Pons (tissue), 1 donor: ENCODE measurements around the gene C17orf50.

Experiments
- DNase-seq: peaks from one replicate; pipeline ENCODE4 v3.0.0-alpha.2; 2016; ENCODE audit warnings: low spot score

Gene C17orf50

GRCh38 chr17:35752945-35753764 is 7.5 kb upstream of the C17orf50 start, which contains the start of gene GAS2L2:
Gene GAS2L2 (minus strand): TSS chr17:35753239. CDS start chr17:35752850, 389 bp downstream.
- DNase-seq, result no peak

GRCh38 chr17:35757243-35757642 is 3.4 kb upstream of the C17orf50 start:
- no peak for DNase-seq

- DNase-seq, result no peak
These were observed 914 bp downstream of the C17orf50 start for GRCh38 chr17:35761601-35762000.

- no peak for DNase-seq
These were observed 3.1 kb downstream of the C17orf50 start for GRCh38 chr17:35763767-35764122.

- peak; percentile 67 for DNase-seq
These were observed 3.7 kb downstream of the C17orf50 start for GRCh38 chr17:35764123-35764991.

- DNase-seq, result no peak
These were observed 4.5 kb downstream of the C17orf50 start for GRCh38 chr17:35765086-35765710.

- no peak for DNase-seq
These were observed 5.2 kb downstream of the C17orf50 start for GRCh38 chr17:35765756-35766488.

GRCh38 chr17:35766489-35766877 is 5.8 kb downstream of the C17orf50 start:
- no peak for DNase-seq

- peak; percentile 45 for DNase-seq
These were observed 6.3 kb downstream of the C17orf50 start for GRCh38 chr17:35766903-35767510.

- DNase-seq, result no peak
These were observed 8.1 kb downstream of the C17orf50 start for GRCh38 chr17:35768797-35769196.

GRCh38 chr17:35769895-35770486 is 9.3 kb downstream of the C17orf50 start:
- DNase-seq, result no peak

GRCh38 chr17:35773129-35773528 is 12.4 kb downstream of the C17orf50 start:
- no peak for DNase-seq

GRCh38 chr17:35773679-35774425 is 13.2 kb downstream of the C17orf50 start:
- DNase-seq, result no peak

- peak; percentile 42 for DNase-seq
These were observed 13.8 kb downstream of the C17orf50 start for GRCh38 chr17:35774499-35774898.

GRCh38 chr17:35775039-35775438 is 14.4 kb downstream of the C17orf50 start:
- DNase-seq, result no peak

GRCh38 chr17:35775583-35775982 is 14.9 kb downstream of the C17orf50 start:
- DNase-seq, result no peak

GRCh38 chr17:35778641-35779196 is 18.0 kb downstream of the C17orf50 start:
- no peak for DNase-seq

GRCh38 chr17:35780950-35781349 is 20.3 kb downstream of the C17orf50 start:
- no peak for DNase-seq

- no peak for DNase-seq
These were observed 24.2 kb downstream of the C17orf50 start for GRCh38 chr17:35784895-35785294.

- no peak for DNase-seq
These were observed 26.3 kb downstream of the C17orf50 start for GRCh38 chr17:35786941-35787432.
